Hematopoietic multipotent progenitor cell treated with erythropoietin and hydrocortisone succinate and interleukin-3 and kit ligand, for 6 days (in vitro differentiated cells): ENCODE results near the gene DHX34.

Experiments
- DNase-seq: peaks from one replicate; pipeline ENCODE4 v3.0.0-alpha.2; 2015

Gene DHX34

GRCh38 chr19:47419789-47420188 lies 70.7 kb downstream of the DHX34 start:
- DNase-seq: no peak

GRCh38 chr19:47421244-47421786 lies 72.2 kb downstream of the DHX34 start:
- DNase-seq: no peak

- no peak for DNase-seq
Observed at GRCh38 chr19:47421844-47422395, 72.8 kb downstream of the DHX34 start.

- no peak for DNase-seq
Observed at GRCh38 chr19:47422417-47423163, 73.5 kb downstream of the DHX34 start.

GRCh38 chr19:47423203-47423882 lies 74.2 kb downstream of the DHX34 start:
- DNase-seq: no peak

- peak; percentile 77 for DNase-seq
Observed at GRCh38 chr19:47427241-47428176, 78.4 kb downstream of the DHX34 start.

GRCh38 chr19:47428177-47428894 lies 79.2 kb downstream of the DHX34 start:
- DNase-seq: peak; percentile 99

GRCh38 chr19:47429140-47429793 lies 80.2 kb downstream of the DHX34 start:
- DNase-seq: no peak

- DNase-seq: peak; percentile 52
Observed at GRCh38 chr19:47430041-47430802, 81.1 kb downstream of the DHX34 start.

GRCh38 chr19:47432091-47432490 lies 83.0 kb downstream of the DHX34 start:
- DNase-seq: no peak
